Natural killer cell (primary cell): ENCODE data around the gene SLC37A2. TPM values are rescaled to one million over a fixed set of nuclear protein-coding genes. Genes with fewer than 3 reads are reported as not detected.

Source experiments
- ATAC-seq, 3 donors: fragments of 150-1000 bp in 2 of 3; fragments of 200-7000 bp in 1 of 3; cut with Tn5 transposase; 1 replicate in 1 of 3; 2 replicates in 2 of 3; pipeline ENCODE4 v1.10.0; 2021; ENCODE audit warnings: mild to moderate bottlenecking in 2 of 3, moderate library complexity in 2 of 3
- DNase-seq, 2 donors: peaks; one replicate each; pipeline versions ENCODE4 v3.0.0 to v3.0.0-alpha.2; 2013 to 2021; ENCODE audit warnings: mixed read lengths in 1 of 2
- H3K27ac ChIP-seq: one replicate; pipeline ENCODE4 v1.5.1; 2013; ENCODE audit warnings: mild to moderate bottlenecking, low read length
- H3K27me3 ChIP-seq: one replicate; pipeline ENCODE4 v1.6.1; 2013; ENCODE audit warnings: low read length; ENCODE audit not compliant: control insufficient read depth, insufficient read depth
- H3K36me3 ChIP-seq: one replicate; pipeline ENCODE4 v1.6.1; 2013; ENCODE audit warnings: low read length; ENCODE audit not compliant: control insufficient read depth, insufficient read depth
- H3K4me1 ChIP-seq: one replicate; pipeline ENCODE4 v1.6.1; 2013; ENCODE audit warnings: low read length; ENCODE audit not compliant: control insufficient read depth, insufficient read depth
- H3K4me3 ChIP-seq: one replicate; pipeline ENCODE4 v1.5.1; 2013; ENCODE audit warnings: low read length
- H3K9me3 ChIP-seq: one replicate; pipeline ENCODE4 v1.6.1; 2013; ENCODE audit warnings: low read length; ENCODE audit not compliant: control insufficient read depth, insufficient read depth
- H3K27ac Mint-ChIP-seq, 2 donors: one replicate each; pipeline ENCODE4 v1.8.0; 2022; ENCODE audit warnings: mild to moderate bottlenecking in 2 of 2, mixed read lengths in 2 of 2, moderate library complexity in 1 of 2
- H3K27me3 Mint-ChIP-seq, 2 donors: one replicate each; pipeline ENCODE4 v1.8.0; 2022; ENCODE audit warnings: low read depth in 2 of 2, mixed read lengths in 2 of 2
- H3K36me3 Mint-ChIP-seq: one replicate; pipeline ENCODE4 v1.8.0; 2022; ENCODE audit warnings: mixed read lengths
- H3K4me1 Mint-ChIP-seq, 2 donors: one replicate each; pipeline ENCODE4 v1.8.0; 2022; ENCODE audit warnings: mixed read lengths in 2 of 2
- H3K4me3 Mint-ChIP-seq: one replicate; pipeline ENCODE4 v1.8.0; 2022; ENCODE audit warnings: mild to moderate bottlenecking, moderate library complexity, mixed read lengths
- H3K9me3 Mint-ChIP-seq, 2 donors: one replicate each; pipeline ENCODE4 v1.8.0; 2022; ENCODE audit warnings: mixed read lengths in 2 of 2
- WGBS: methylation state at CpG from one replicate; pipeline ENCODE4 v1.1.7; 2013; ENCODE audit warnings: missing lambda C conversion rate; ENCODE audit not compliant: insufficient coverage; 5-methylcytosine and 5-hydroxymethylcytosine counted together
- intact Hi-C: fragments of 100-400 bp; cut with micrococcal nuclease; formaldehyde crosslinking; loops from one replicate; pipeline ENCODE4 v1.14.2; 2022
- total RNA-seq, 4 donors: library from RNA; stranded (reverse); fragments of 120-200 nt in 1 of 4; gene quantifications; one replicate each; pipeline versions ENCODE4 v1.2.3 to v1.2.4, GENCODE V29; 2013 to 2022
- TF ChIP-seq, protein P1 (sequence below): fragments of 200-600 bp; IDR thresholded peaks from one replicate; pipeline ENCODE4 v1.8.0; 2022; ENCODE audit warnings: antibody characterized with exemption

Gene SLC37A2
- total RNA-seq, 3 donors from 2014 or later (not counting 1 experiment from before 2014, with no cell fraction given) = 1.0 to 3.2 (median 1.8) TPM

DNA sequence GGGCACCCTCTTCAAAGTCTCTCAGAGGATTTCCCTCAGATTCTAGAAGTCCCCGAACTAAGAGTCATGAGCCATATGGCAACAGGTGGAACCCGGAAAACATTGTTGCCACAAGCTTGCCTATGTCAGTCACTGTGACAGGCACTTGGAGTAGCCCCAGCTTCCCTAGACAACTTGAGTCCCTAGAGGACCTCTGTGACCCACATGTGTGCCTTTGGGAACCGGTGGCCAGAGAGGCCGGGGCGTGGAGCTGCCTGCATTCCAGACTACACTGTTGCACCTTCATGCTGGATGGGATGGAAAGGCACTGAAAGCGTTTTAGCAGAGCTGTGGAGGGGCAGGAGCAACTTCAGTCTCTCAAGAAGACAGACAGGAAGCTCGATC lies 12.1 kb downstream of the SLC37A2 start:
- TF ChIP-seq, protein P1, sequence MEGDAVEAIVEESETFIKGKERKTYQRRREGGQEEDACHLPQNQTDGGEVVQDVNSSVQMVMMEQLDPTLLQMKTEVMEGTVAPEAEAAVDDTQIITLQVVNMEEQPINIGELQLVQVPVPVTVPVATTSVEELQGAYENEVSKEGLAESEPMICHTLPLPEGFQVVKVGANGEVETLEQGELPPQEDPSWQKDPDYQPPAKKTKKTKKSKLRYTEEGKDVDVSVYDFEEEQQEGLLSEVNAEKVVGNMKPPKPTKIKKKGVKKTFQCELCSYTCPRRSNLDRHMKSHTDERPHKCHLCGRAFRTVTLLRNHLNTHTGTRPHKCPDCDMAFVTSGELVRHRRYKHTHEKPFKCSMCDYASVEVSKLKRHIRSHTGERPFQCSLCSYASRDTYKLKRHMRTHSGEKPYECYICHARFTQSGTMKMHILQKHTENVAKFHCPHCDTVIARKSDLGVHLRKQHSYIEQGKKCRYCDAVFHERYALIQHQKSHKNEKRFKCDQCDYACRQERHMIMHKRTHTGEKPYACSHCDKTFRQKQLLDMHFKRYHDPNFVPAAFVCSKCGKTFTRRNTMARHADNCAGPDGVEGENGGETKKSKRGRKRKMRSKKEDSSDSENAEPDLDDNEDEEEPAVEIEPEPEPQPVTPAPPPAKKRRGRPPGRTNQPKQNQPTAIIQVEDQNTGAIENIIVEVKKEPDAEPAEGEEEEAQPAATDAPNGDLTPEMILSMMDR = no peak
- peaks cover 0 to 5% of the 10 kb centered on the region in 2 donors for H3K27me3 Mint-ChIP-seq
- Histone ChIP-seq H3K9me3 (no peaks in the 10 kb centered on the region), H3K4me3 (no peak overlapping the region), H3K27ac (no peak overlapping the region), H3K4me1 (peaks cover 44% of the 10 kb centered on the region), H3K27me3 (no peaks in the 10 kb centered on the region), H3K36me3 (no peaks in the 10 kb centered on the region)
- peaks cover 8 to 24% of the 10 kb centered on the region in 2 donors for H3K4me1 Mint-ChIP-seq
- H3K27ac Mint-ChIP-seq = no peak overlapping the region
- H3K9me3 Mint-ChIP-seq = no peaks in the 10 kb centered on the region
- intact Hi-C loops = no loop called here
- ATAC-seq (no peak), DNase-seq (no peak)
- no peak overlapping the region for H3K4me3 Mint-ChIP-seq
- no peaks in the 10 kb centered on the region for H3K36me3 Mint-ChIP-seq
- WGBS = 89% methylated on average over 7 of the region's 7 CpGs

DNA sequence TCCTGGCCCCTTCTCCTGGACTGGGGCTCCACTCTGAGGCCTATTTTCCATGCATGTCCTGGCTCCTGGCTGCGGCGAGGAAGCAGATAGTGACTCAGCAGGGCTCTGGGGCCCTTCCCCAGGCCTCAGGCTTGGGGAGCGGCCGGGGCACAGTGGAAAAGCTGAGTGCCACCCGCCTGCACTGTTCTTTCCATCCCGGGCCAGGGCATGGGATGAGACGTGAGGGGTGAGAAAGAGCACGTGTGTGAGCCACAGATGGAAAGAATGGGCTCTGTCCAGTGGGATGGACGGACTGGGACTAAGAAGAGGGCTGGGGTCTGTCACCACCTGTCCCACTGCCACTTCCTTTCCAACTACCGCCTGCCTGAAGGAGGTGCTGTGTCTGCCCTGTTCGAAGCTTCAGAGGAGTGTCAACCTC lies 12.8 kb downstream of the SLC37A2 start:
- Mint-ChIP-seq H3K4me1 (peaks cover 2 to 18% of the 10 kb centered on the region in 2 donors), H3K27ac (no peak overlapping the region), H3K4me3 (no peak overlapping the region), H3K36me3 (no peaks in the 10 kb centered on the region), H3K27me3 (peaks cover 0 to 3% of the 10 kb centered on the region in 2 donors), H3K9me3 (no peaks in the 10 kb centered on the region)
- DNase-seq = no peak
- no peak for ATAC-seq
- H3K27ac ChIP-seq = no peak overlapping the region
- TF ChIP-seq, protein P1 = no peak
- no peaks in the 10 kb centered on the region for H3K9me3 ChIP-seq
- WGBS = 84% methylated on average over 9 of the region's 11 CpGs
- H3K4me3 ChIP-seq = no peak overlapping the region
- peaks cover 38% of the 10 kb centered on the region for H3K4me1 ChIP-seq
- intact Hi-C loops = no loop called here
- H3K36me3 ChIP-seq = no peaks in the 10 kb centered on the region
- H3K27me3 ChIP-seq = no peaks in the 10 kb centered on the region

DNA sequence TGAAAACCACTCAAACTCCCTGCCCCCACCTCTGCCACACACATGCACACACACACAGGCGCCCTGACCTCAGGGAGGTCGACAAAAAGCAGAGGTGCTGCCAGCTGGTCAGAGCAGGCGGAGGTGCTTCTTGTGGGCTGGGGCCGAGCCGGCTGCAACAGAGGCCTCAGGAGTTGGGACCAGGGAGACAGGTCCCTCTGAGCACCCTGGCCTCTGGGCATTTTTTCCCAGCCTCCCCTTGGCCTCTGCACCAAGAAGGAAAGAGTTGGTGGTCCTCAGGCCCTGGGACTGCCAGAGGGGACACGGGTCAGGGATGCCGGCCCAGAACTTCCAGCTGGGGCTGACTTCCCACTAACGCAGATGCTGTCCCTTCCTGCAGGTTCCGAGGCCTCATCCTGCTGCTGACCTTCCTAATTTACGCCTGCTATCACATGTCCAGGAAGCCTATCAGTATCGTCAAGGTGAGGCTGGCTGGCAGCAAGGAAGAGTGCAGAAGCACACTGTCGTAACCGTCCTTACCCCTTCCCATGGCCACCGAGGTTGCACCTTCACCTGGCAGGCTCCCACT lies 13.4 kb downstream of the SLC37A2 start:
- intact Hi-C loops = no loop called here
- H3K4me3 Mint-ChIP-seq = no peak overlapping the region
- H3K36me3 ChIP-seq = no peaks in the 10 kb centered on the region
- WGBS = 89% methylated on average over 14 of the region's 14 CpGs
- ATAC-seq = no peak
- H3K4me1 Mint-ChIP-seq = peaks cover 0 to 12% of the 10 kb centered on the region in 2 donors
- H3K36me3 Mint-ChIP-seq = no peaks in the 10 kb centered on the region
- H3K27ac Mint-ChIP-seq = no peak overlapping the region
- peaks cover 0 to 3% of the 10 kb centered on the region in 2 donors for H3K27me3 Mint-ChIP-seq
- no peaks in the 10 kb centered on the region for H3K9me3 Mint-ChIP-seq
- no peaks in the 10 kb centered on the region for H3K27me3 ChIP-seq
- no peaks in the 10 kb centered on the region for H3K9me3 ChIP-seq
- no peak overlapping the region for H3K4me3 ChIP-seq
- TF ChIP-seq, protein P1 = no peak
- H3K27ac ChIP-seq = no peak overlapping the region
- no peak for DNase-seq
- peaks cover 32% of the 10 kb centered on the region for H3K4me1 ChIP-seq

DNA sequence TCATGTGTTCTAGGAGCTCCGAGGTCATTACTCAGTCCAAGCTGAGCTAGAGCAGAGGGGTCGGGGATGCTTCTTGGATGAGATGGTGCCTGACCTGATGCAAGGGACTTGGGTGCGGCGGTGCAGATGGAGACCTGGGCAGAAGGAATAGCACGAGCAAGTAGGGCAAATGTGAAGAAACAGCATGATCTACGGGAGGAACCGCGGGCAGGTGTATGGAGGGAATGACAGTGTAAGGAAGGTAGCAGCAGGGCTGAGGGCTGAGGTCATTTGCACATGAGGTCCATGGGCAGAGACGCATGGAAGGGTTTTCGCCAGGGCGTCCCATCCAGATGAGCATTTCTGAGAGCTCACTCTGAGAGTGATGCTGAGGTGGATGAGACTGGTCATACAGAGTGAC lies 14.9 kb downstream of the SLC37A2 start:
- H3K4me1 ChIP-seq = peaks cover 17% of the 10 kb centered on the region
- Mint-ChIP-seq H3K4me1 (peaks cover 0 to 5% of the 10 kb centered on the region in 2 donors), H3K4me3 (no peak overlapping the region), H3K27ac (no peak overlapping the region), H3K9me3 (no peaks in the 10 kb centered on the region), H3K27me3 (peaks cover 0 to 3% of the 10 kb centered on the region in 2 donors), H3K36me3 (no peaks in the 10 kb centered on the region)
- H3K36me3 ChIP-seq = no peaks in the 10 kb centered on the region
- no peak overlapping the region for H3K27ac ChIP-seq
- intact Hi-C loops = no loop called here
- no peaks in the 10 kb centered on the region for H3K27me3 ChIP-seq
- 93% methylated on average over 11 of the region's 11 CpGs for WGBS
- no peak for ATAC-seq
- H3K9me3 ChIP-seq = no peaks in the 10 kb centered on the region
- no peak overlapping the region for H3K4me3 ChIP-seq
- DNase-seq = no peak
- TF ChIP-seq, protein P1 = no peak
